Parathyroid adenoma (tissue), 2 donors: ENCODE results near the gene MARCHF11.

Source experiments
- H2AFZ ChIP-seq: fragments of 300-600 bp; sonication (generic); one replicate; pipeline ENCODE4 v1.7.0; 2017; ENCODE audit warnings: antibody characterized with exemption, mild to moderate bottlenecking
- H3K27ac ChIP-seq: fragments of 300-600 bp; sonication (generic); one replicate; pipeline ENCODE4 v1.7.0; 2017
- H3K27me3 ChIP-seq: fragments of 300-600 bp; sonication (generic); one replicate; pipeline ENCODE4 v1.7.0; 2017; ENCODE audit warnings: low read length; ENCODE audit not compliant: control insufficient read depth, insufficient read depth
- H3K36me3 ChIP-seq: fragments of 300-600 bp; sonication (generic); one replicate; pipeline ENCODE4 v1.7.0; 2017; ENCODE audit warnings: low read length; ENCODE audit not compliant: control insufficient read depth, insufficient read depth
- H3K4me1 ChIP-seq: fragments of 300-600 bp; sonication (generic); one replicate; pipeline ENCODE4 v1.7.0; 2017; ENCODE audit warnings: control low read depth
- H3K4me2 ChIP-seq: fragments of 300-600 bp; sonication (generic); one replicate; pipeline ENCODE4 v1.7.0; 2017; ENCODE audit warnings: low read length
- H3K4me3 ChIP-seq: fragments of 300-600 bp; sonication (generic); one replicate; pipeline ENCODE4 v1.7.0; 2017; ENCODE audit warnings: low read depth, low read length
- H3K79me2 ChIP-seq: fragments of 300-600 bp; sonication (generic); one replicate; pipeline ENCODE4 v1.7.0; 2017; ENCODE audit warnings: control low read depth
- H3K9ac ChIP-seq: fragments of 300-600 bp; sonication (generic); one replicate; pipeline ENCODE4 v1.7.0; 2017; ENCODE audit warnings: mild to moderate bottlenecking
- H3K9me3 ChIP-seq: fragments of 300-600 bp; sonication (generic); one replicate; pipeline ENCODE4 v1.7.0; 2017; ENCODE audit warnings: low read length; ENCODE audit not compliant: control insufficient read depth
- CTCF ChIP-seq: fragments of 300-600 bp; sonication (generic); IDR thresholded peaks from one replicate; pipeline ENCODE4 v1.7.0; 2017; ENCODE audit warnings: antibody characterized with exemption, mild to moderate bottlenecking
- donor health status: primary hyperparathyroidism.

Gene MARCHF11

GRCh38 chr5:16082053-16082452 is 97.5 kb downstream of the MARCHF11 start:
- Histone ChIP-seq H2AFZ (no peak overlapping the region), H3K27me3 (no peaks in the 10 kb centered on the region), H3K4me3 (no peak overlapping the region), H3K4me1 (no peaks in the 10 kb centered on the region), H3K27ac (no peak overlapping the region), H3K4me2 (no peak overlapping the region), H3K36me3 (no peaks in the 10 kb centered on the region), H3K9ac (no peak overlapping the region), H3K9me3 (no peaks in the 10 kb centered on the region), H3K79me2 (no peaks in the 10 kb centered on the region)
- no peak for TF ChIP-seq CTCF

- Histone ChIP-seq H3K27me3 (no peaks in the 10 kb centered on the region), H3K9me3 (no peaks in the 10 kb centered on the region), H3K4me1 (no peaks in the 10 kb centered on the region), H3K4me3 (no peak overlapping the region), H3K27ac (no peak overlapping the region), H2AFZ (no peak overlapping the region), H3K79me2 (no peaks in the 10 kb centered on the region), H3K9ac (no peak overlapping the region), H3K36me3 (no peaks in the 10 kb centered on the region), H3K4me2 (no peak overlapping the region)
- TF ChIP-seq CTCF = no peak
Measured at GRCh38 chr5:16081376-16081955, 98.1 kb downstream of the MARCHF11 start.

- no peak overlapping the region for H3K4me2 ChIP-seq
- no peaks in the 10 kb centered on the region for H3K27me3 ChIP-seq
- no peaks in the 10 kb centered on the region for H3K4me1 ChIP-seq
- no peak overlapping the region for H3K27ac ChIP-seq
- no peaks in the 10 kb centered on the region for H3K9me3 ChIP-seq
- no peak overlapping the region for H3K9ac ChIP-seq
- H3K79me2 ChIP-seq = no peaks in the 10 kb centered on the region
- no peak for TF ChIP-seq CTCF
- H2AFZ ChIP-seq = no peak overlapping the region
- H3K36me3 ChIP-seq = no peaks in the 10 kb centered on the region
- no peak overlapping the region for H3K4me3 ChIP-seq
Measured at GRCh38 chr5:16076657-16077056, 102.9 kb downstream of the MARCHF11 start.

GRCh38 chr5:16074358-16074757 is 105.2 kb downstream of the MARCHF11 start:
- no peak overlapping the region for H3K9ac ChIP-seq
- no peaks in the 10 kb centered on the region for H3K79me2 ChIP-seq
- H3K36me3 ChIP-seq = no peaks in the 10 kb centered on the region
- no peaks in the 10 kb centered on the region for H3K4me1 ChIP-seq
- H2AFZ ChIP-seq = no peak overlapping the region
- no peak overlapping the region for H3K4me2 ChIP-seq
- no peaks in the 10 kb centered on the region for H3K9me3 ChIP-seq
- H3K4me3 ChIP-seq = no peak overlapping the region
- no peak overlapping the region for H3K27ac ChIP-seq
- TF ChIP-seq CTCF = no peak
- no peaks in the 10 kb centered on the region for H3K27me3 ChIP-seq

GRCh38 chr5:16072616-16073015 is 107.0 kb downstream of the MARCHF11 start:
- no peaks in the 10 kb centered on the region for H3K4me1 ChIP-seq
- no peaks in the 10 kb centered on the region for H3K79me2 ChIP-seq
- no peak overlapping the region for H3K4me2 ChIP-seq
- H3K27ac ChIP-seq = no peak overlapping the region
- no peaks in the 10 kb centered on the region for H3K36me3 ChIP-seq
- no peak overlapping the region for H2AFZ ChIP-seq
- H3K27me3 ChIP-seq = no peaks in the 10 kb centered on the region
- no peak overlapping the region for H3K9ac ChIP-seq
- TF ChIP-seq CTCF = no peak
- no peaks in the 10 kb centered on the region for H3K9me3 ChIP-seq
- no peak overlapping the region for H3K4me3 ChIP-seq
